ENCODE measurements around the gene GUCY1A2.

The GUCY1A2 gene

GRCh38 chr11:106745941-106746340, 272.3 kb downstream of the GUCY1A2 start:
- no peak for DNase-seq (ENCODE audit: low read depth in 2 of 2)

GRCh38 chr11:106733635-106734034, 284.6 kb downstream of the GUCY1A2 start:
- no peak for DNase-seq (ENCODE audit: low read depth in 2 of 2)

GRCh38 chr11:106728859-106729258, 289.4 kb downstream of the GUCY1A2 start:
- DNase-seq (ENCODE audit: low read depth in 2 of 2) = no peak

- DNase-seq (ENCODE audit: low read depth in 2 of 2) = no peak
These were observed 289.9 kb downstream of the GUCY1A2 start for GRCh38 chr11:106728379-106728778.

- no peak for DNase-seq (ENCODE audit: low read depth in 2 of 2)
These were observed 291.0 kb downstream of the GUCY1A2 start for GRCh38 chr11:106727256-106727655.

- no peak for DNase-seq (ENCODE audit: low read depth in 2 of 2)
These were observed 293.9 kb downstream of the GUCY1A2 start for GRCh38 chr11:106724293-106724892.

- DNase-seq (ENCODE audit: low read depth in 2 of 2) = no peak
These were observed 295.2 kb downstream of the GUCY1A2 start for GRCh38 chr11:106723071-106723470.

GRCh38 chr11:106717222-106717621, 301.1 kb downstream of the GUCY1A2 start:
- no peak for DNase-seq (ENCODE audit: low read depth in 2 of 2)

GRCh38 chr11:106714199-106714598, 304.1 kb downstream of the GUCY1A2 start:
- no peak for DNase-seq (ENCODE audit: low read depth in 2 of 2)

GRCh38 chr11:106708348-106708747, 309.9 kb downstream of the GUCY1A2 start:
- no peak for DNase-seq (ENCODE audit: low read depth in 2 of 2)

- no peak for DNase-seq (ENCODE audit: low read depth in 2 of 2)
These were observed 311.9 kb downstream of the GUCY1A2 start for GRCh38 chr11:106706355-106706754.

- DNase-seq (ENCODE audit: low read depth in 2 of 2) = no peak
These were observed 315.5 kb downstream of the GUCY1A2 start for GRCh38 chr11:106702805-106703204.

GRCh38 chr11:106697058-106697457, 321.2 kb downstream of the GUCY1A2 start:
- DNase-seq (ENCODE audit: low read depth in 2 of 2) = no peak

- DNase-seq (ENCODE audit: low read depth in 2 of 2) = no peak
These were observed 322.8 kb downstream of the GUCY1A2 start for GRCh38 chr11:106695506-106695905.

- DNase-seq (ENCODE audit: low read depth in 2 of 2) = no peak
These were observed 323.8 kb downstream of the GUCY1A2 start for GRCh38 chr11:106694501-106694900.

- no peak for DNase-seq (ENCODE audit: low read depth in 2 of 2)
These were observed 326.4 kb downstream of the GUCY1A2 start for GRCh38 chr11:106691807-106692365.

- DNase-seq (ENCODE audit: low read depth in 2 of 2) = no peak
These were observed 327.4 kb downstream of the GUCY1A2 start for GRCh38 chr11:106690923-106691322.

- DNase-seq (ENCODE audit: low read depth in 2 of 2) = no peak
These were observed 333.3 kb downstream of the GUCY1A2 start for GRCh38 chr11:106684944-106685343.

GRCh38 chr11:106683435-106683834, 334.8 kb downstream of the GUCY1A2 start:
- no peak for DNase-seq (ENCODE audit: low read depth in 2 of 2)

- DNase-seq (ENCODE audit: low read depth in 2 of 2) = no peak
These were observed 336.8 kb downstream of the GUCY1A2 start for GRCh38 chr11:106681435-106681834.

- DNase-seq (ENCODE audit: low read depth in 2 of 2) = no peak
These were observed 338.7 kb downstream of the GUCY1A2 start for GRCh38 chr11:106679581-106679980.

- DNase-seq (ENCODE audit: low read depth in 2 of 2) = no peak
These were observed 339.1 kb downstream of the GUCY1A2 start for GRCh38 chr11:106679181-106679580.

GRCh38 chr11:106670069-106670468, 348.2 kb downstream of the GUCY1A2 start:
- no peak for DNase-seq (ENCODE audit: low read depth in 2 of 2)

- DNase-seq (ENCODE audit: low read depth in 2 of 2) = no peak
These were observed 350.1 kb downstream of the GUCY1A2 start for GRCh38 chr11:106668147-106668546.
